GM19467 (cell line): ENCODE measurements around the gene S100A4.
"Not testable (repeated sequence)": the region's sequence is repeated elsewhere in the genome, so short reads cannot be mapped to it uniquely, and the experiment has no call there.

ENCODE experiments used
- ATAC-seq: cut with Tn5 transposase; IDR thresholded peaks from one replicate; pipeline ENCODE4 v1.9.1; 2021; ENCODE audit warnings: mild to moderate bottlenecking, moderate library complexity; ENCODE audit not compliant: unreplicated experiment

Gene S100A4

DNA sequence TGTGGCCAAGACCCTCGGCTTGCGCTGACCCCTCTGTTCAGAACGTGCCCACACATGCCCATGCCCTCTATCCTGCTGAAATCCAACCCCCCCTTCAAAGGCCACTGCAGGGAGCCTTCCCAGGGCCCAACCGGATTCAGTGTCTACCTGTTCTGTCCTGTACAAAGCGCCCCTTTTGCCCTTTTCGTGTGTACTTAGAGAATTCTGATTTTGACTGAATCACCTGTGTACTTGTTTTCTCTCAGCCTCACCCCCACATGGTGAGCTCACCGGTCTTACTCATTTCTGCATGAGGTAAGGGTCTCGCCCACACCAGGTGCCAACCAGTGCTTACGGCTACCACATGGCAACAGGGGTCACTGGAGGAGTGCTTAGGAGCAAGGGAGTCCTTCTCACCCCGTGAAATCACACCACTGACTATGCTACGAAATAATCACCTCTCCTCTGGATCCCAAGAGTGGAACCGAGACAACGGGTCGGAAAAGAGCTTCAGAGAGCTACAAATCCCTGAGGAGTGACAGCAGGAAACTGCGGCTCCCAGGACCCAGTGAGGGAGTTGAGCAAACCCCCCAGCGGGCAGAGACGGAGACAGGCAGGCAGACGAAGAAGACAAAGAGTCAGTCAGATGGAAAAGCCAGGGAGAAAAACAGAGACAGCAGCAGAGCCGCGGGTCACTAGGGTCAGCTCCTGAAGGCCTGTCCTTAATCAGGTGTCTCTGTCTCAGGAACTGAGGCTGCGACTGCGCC is 22.2 kb upstream of the S100A4 start:
- no peak for ATAC-seq

DNA sequence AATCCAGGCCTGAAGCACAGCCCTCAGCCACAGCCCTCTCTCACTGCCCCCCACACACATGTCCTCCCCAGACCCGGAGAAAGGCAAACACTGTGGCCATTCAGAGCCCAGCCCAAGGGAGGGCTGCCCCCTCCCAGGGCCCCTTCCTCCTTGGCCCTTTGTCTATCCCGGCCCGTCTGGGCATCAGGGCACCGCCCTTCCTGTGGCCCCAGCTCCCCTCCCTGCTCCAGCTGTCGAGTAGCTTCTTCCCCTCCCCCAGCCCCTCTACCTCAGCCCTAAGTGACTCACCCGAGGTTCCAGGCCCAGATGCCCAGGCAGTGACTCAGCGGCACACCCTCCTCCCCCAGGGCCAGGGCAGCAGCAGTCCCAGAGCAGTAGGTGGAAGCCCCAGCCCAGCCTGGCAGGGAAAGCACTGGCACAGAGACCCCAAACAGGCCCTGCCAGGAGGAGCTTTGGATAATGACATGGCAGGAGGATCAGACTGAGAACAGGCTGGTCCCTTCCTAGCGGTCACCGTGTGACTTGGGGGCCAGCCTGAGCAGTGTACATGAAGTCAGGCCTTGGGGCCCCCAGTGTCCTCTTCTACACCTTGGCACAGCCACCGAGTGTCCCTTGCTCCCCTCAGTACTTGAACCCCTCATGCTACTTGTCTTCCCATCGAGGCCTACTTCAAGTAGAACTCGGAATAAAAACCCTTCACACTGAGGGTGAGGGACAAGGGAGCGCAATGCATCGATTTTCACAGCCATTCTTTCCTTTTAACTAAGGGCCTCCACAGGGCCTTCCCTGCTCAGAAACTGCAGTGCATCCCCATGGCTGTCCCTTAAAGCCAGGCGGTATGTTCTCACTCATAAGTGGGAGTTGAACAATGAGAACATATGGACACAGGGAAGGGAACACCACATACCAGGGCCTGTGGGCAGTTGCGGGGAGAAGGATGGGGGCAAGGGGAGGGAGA is 21.1 kb upstream of the S100A4 start:
- no peak for ATAC-seq

DNA sequence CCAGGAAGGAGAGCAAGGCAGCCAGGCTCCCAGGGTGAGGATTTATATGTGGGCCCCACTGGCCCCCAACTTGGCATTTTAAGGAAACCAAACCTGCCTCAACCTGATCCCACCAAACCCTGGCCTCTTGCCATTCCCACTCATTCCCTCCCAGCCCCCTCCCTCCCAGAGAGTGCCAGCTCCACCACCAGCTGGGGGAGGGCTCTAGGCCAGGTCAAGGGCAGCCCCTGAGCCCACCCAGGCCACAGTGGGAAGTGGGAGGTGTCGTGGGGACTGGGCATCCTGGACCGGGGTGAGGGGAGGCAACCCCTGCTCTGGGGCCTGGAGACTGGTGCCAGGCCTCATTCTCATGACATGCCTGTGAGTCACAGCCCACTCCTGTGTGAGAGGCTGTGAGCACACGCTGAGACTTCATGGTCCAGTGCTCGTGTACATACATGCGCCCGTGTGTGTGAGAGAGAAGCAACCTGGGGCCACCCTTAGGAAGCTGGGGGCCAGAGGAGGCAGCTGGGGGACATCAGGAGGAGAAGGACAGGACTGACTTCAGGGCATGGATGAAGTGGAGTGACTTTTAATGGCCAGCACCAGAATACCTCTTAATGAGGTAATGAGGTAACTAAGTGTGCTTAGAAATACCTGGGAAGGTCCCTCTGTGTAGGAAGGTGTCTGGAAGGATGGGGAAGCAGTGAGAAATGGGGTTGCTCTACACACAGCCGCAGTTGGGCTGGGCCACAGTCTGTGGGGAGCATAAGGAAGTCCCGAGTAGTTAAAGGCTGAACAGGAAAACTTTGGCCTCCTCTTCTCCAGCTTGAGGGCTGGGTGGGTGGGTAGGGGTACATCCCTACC is 20.1 kb upstream of the S100A4 start, which contains the start of gene S100A2:
Gene S100A2 (minus strand): TSS at position 316 of the 846 bp plus-strand sequence. CDS start 1,967 bp downstream, outside the sequence.
- ATAC-seq, result no peak

DNA sequence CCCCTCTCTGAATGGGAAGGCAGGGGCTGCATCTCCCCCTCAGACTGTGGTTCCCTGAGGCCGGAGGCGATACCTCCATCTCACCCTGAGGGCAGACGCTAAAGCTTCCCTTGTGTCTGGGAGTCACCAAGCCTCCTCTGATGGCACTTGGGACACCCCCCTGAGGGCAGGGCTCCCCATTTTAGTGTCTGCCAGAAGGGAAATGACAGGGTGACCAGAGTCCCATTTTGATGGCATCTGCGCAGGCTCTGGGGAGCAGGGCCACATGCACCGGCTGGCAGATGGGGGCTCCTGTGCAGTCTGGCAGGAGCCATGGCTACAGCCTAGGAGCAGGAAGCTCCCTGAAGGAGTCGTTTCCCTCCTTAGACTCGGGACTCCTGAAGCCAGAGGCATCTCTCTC is 18.4 kb upstream of the S100A4 start:
- ATAC-seq, result no peak

DNA sequence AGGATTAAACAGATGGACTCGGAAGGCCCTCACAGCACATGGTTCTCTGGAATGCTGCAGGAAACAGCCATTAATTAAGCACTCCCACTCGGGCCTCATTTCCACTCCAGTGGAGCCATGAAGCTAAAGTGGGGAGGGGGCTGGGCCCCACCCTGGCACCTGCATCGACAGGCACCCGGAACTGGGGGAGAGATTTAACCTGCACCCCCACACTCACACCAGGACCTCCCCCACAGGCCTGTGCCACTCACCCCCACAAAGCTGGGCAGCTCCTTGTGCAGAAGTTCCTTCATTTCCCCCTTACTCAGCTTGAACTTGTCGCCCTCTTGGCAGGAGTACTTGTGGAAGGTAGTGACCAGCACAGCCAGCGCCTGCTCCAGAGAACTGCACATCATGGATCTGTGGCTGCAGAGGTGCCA is 17.9 kb upstream of the S100A4 start:
- ATAC-seq, result no peak

DNA sequence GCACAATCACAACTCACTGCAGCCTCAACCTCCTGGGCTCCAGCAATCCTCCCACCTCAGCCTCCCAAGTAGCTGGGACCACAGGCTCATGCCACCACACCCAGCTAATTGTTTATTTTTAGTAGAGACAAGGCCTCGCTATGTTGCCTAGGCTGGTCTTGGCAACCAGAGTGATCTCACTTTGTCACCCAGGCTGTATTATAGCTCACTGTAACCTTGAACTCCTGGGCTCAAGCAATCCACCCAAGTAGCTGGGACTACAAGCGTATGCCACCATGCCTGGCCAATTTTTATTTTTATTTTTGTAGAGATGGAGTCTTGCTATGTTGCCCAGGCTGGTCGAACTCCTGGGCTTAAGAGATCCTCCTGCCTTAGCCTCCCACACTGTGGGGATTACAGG is 16.4 kb upstream of the S100A4 start:
- ATAC-seq, result not testable (repeated sequence)

DNA sequence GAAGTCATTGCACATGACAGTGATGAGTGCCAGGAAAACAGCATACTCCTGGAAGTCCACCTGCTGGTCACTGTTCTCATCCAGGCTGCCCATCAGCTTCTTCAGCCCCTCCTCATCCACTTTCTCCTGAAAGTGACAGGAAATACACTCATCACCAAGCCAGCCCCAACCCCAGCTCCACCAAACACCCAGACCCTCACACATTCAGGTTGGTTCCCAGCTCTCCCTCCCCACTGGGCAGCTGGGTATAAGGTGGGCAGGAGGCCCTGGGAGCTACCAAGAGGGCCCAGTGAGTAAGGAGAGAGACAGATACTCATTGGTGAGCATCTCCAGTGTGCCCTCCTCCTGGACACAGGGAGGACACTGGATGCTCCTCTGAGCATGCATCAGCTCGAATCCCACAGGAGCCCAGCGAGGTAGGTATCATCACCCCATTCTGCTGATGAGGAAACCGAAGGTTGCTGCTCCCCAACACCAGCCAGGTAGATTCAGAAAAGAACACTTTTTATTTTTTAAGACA is 15.9 kb upstream of the S100A4 start:
- ATAC-seq, result no peak

DNA sequence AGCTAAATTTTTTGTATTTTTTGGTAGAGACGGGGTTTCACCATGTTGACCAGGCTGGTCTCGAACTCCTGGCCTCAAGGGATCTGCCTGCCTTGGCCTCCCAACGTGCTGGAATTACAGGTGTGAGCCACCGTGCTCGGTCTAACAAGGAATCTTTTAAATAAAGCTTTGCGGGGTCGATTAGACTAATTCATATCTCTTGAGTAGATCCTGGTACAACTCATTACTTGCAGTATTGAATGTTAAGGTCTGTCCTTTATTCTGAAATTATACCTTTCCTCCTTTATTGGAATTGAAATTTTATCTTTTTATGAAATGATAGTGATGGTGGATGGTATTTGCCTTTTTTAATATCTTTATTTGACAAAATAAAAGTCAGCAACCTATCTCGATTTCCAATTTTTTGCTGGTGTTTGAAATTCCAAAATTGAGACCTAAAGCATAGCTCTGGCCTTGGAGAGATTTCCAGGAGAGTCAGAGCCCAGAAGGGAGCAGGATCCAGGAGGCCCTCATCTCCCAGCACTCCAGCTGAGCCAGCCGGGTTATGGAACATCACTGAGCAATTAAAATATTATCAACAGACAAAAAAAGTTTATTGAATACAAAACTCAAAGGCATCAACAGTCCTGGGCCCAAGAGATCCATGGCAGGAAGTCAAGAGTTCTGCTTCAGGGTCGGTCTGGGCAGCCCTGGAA is 15.3 kb upstream of the S100A4 start:
- no peak for ATAC-seq

DNA sequence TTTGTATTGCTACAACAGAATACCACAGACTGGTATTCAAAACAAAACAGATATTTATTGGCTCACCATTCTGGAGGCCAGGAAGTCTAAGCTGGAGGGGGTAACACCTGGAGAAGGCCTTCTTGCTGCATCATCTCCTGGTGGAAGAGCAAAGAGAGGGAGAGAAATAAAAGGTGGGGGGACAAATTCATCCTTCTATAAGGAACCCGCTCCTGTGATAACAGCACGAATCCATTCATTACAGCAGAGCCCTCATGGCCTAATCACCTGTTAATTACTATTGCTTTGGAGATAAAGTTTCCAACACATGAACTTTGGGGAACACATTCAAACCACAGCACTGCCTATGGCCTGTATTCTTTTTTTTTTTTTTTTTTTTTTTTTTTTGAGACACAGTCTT is 14.6 kb upstream of the S100A4 start:
- no peak for ATAC-seq

DNA sequence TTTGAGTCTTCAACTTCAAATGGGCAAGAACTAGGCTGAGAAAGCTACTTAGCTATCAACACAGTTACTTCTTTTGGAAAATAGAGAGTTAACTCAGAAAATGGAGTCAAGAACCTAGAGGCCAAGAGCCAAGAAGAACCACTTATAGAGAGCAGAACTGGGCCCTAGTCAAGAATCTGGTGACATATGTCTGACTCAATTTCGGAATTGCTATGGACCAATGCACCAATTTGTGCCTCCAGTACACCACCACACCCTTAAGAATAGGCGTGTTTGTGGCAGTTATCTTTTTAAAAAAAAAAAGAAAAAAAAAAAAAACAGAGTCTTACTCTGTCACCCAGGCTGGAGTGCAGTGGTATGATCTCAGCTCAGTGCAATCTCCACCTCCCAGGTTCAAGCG is 12.3 kb upstream of the S100A4 start:
- no peak for ATAC-seq

DNA sequence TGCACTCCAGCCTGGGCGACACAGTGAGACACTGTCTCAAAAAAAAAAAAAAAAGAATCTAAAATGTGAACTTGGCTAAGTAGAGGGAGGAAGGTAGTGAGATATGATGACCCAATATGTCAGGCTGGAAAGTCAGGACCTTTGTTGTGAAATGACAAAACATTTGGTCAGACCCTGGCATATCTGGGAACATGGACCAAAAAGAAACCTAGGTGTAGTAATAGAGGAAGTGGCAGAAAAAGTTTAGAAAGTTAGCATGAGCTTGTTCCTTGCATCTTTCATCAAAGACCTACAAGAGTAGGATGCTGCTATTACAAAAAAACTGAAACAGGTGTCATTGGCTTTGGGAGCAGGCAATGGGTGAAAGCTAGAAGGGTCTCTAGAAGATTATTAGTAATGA is 10.7 kb upstream of the S100A4 start:
- no peak for ATAC-seq

DNA sequence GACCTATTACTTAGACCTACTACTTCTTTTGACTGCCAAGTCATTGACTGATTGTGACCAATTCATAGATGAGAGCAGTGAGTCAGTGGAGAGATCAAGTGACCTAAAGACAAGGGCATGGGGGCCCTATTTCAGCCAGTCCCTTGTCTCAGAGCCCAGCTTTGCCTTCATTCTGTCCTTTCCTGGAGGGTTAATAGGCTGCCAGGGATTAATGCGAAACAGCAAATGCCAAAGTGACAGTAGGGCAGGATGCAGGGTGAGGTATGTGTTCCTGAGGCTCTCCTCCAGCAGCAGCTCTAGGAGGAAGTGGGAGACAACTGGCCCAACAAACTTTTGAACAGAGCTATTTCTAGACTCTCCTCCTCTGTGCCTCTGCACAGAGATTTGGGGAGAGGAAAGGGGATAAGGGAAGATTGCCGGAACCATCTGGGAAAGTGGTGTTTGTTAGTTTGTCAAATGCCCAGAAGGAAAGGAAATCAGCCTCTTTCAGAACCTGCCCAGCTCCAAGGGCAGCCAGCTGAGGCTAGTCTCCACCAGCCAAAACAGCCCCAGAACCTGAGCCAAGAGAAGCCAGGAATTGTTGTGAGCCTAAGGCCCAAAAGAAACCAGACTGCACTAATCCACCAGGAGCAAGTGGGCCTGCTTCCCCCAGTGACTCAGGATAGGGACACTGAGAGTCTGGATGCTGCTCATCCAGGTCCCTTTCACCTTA is 8.4 kb upstream of the S100A4 start:
- no peak for ATAC-seq

DNA sequence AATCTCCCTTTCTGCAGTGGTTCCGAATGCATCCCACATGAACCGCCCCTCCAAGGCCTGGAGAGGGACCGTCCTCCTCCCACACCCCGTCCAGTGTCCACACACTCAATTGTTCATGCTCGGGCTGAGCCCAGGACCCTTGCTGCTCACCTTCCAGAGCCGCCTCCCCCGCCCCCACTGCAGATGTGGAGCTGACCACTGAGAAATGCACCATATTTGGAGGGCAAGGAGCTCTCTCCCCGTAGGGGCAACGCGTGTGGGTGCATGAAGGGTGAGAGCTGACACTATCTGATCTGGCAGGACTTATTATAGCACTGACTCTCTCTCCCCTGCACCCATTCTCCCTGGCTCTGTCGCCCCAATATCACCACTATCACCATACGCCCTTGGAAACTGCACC is 7.5 kb upstream of the S100A4 start:
- ATAC-seq, result no peak

DNA sequence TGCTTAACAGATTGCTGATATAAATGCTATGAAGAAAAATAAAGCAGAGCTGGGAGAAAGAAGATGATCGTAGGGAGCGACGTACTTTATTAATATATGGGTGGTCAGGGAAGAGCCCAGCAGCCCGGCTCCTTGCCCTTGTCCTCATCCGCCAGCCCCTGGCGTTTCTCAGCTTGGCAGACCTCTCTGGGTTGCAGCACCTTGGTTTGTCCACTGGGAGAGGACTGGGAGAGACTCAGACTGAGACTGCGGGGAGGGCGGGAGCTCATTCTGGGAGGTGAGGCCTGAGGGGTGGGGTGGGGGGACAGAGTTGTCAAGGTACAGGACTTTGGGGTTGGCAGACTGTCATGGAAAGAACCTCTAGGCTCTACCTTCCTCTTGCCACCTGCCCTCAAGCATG is 6.7 kb upstream of the S100A4 start:
- no peak for ATAC-seq

DNA sequence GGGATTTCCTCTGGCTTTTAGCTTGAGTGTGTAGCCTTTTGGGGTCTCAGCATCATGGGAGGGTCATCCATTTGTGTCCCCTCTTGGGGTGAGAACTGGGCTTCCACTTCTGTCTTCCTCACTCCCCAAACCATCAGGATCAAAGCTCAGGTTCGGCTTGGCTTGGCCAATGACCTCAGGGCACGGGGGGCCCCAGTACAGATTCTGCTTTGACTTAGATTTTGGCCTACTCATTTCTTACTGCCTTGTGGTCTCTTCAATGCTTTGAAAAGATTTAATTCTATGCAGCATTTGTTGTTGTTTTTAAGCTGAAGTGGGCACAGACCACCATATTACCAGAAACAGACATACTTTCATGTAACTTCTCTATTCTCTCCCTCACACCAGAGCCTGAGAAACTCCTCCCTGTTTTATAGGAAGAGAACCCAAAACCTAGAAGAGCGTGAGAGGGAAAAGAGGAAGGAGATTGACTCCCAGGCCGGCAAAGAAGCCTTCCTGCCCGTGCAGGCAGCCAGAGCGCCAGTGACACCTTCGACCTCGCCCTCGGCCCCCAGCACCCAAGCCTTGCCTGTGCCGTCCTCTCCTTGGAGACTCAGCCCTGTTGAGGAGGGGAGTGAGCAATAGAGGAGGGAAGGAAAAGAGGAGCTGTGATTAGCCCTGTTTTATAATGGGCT is 5.4 kb upstream of the S100A4 start:
- no peak for ATAC-seq

DNA sequence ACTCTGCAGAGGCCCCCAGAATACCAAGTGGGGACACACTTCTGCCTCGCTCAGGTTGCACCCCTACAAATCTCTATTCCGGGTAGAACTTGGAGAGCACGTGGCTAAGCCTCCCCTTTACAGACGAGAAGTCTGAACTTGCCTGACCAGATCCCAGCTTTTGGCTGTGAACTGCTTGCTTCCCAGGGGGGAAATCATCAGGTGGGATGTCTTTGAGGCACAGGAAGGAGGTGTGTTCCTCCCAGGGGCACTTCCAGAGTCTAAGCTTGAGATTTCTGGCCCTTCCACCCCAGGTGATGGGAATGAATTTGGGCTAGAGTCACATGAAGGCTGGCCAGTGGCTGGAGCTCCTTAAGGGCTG is 4.8 kb upstream of the S100A4 start:
- no peak for ATAC-seq

DNA sequence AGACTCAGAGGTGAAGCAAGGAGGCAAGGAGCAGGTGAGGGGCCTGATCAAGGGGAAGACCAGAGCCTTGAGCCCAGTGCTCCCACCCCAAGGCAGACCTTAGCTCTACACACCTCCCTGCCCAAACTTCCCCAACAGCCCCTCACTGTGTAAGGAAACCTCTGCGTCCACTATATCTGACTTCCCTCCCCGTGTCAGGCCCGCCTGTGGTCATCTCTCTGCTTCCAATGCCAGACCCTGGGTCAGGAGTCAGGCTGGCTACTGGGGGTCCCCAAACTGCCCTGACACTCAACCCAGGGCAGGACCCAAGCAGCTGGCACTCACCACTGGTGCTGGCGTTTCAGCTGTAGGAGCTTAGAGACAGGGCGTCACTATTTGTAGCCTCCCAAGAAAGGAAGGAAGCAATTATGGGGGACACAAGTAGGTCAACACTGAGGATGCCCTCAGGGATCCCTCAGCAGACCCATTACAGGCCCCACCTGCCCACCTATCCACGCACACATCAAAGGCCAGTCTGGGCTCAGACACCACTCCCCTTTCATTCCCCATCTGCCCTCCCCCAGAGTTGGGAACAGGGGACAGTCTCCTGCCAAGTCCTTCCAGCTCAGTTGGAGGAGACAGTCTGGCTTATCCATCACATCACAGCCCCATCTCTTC is 4.3 kb upstream of the S100A4 start:
- ATAC-seq, result no peak
